Common myeloid progenitor, CD34-positive (primary cell): ENCODE data around the gene GAST.

Experiments used
- CTCF ChIA-PET: fragments of 350-600 bp; sonication (Branson Sonifier 250); formaldehyde crosslinking; loops from one replicate; lab custom pipeline; 2021; ENCODE audit warnings: antibody characterized with exemption; lab: Charles Lee
- POLR2A ChIA-PET: fragments of 350-600 bp; sonication (Branson Sonifier 250); formaldehyde crosslinking; loops from one replicate; lab custom pipeline; 2021; ENCODE audit warnings: antibody characterized with exemption; lab: Charles Lee
- DNase-seq, 3 donors: peaks; one replicate each; pipeline versions ENCODE4 v3.0.0 to v3.0.0-alpha.2; 2013
- H3K27ac ChIP-seq, 2 experiments: 1 replicate in 1 of 2; 2 replicates in 1 of 2; pipeline ENCODE4 v1.7.0; 2013; ENCODE audit warnings: inconsistent platforms in 2 of 2, low read length in 2 of 2, mild to moderate bottlenecking in 2 of 2, low read depth in 1 of 2, moderate library complexity in 1 of 2; ENCODE audit not compliant: severe bottlenecking in 2 of 2, insufficient read depth in 1 of 2, poor library complexity in 1 of 2
- H3K27me3 ChIP-seq, 5 experiments: replicated peaks in 2 of 5; 1 replicate in 3 of 5; 2 replicates in 2 of 5; pipeline versions ENCODE4 v1.6.1 to v1.7.0; 2013; ENCODE audit warnings: low read length in 4 of 5, mild to moderate bottlenecking in 2 of 5, moderate library complexity in 2 of 5, inconsistent platforms in 1 of 5; ENCODE audit not compliant: insufficient read depth in 5 of 5, control insufficient read depth in 4 of 5
- H3K36me3 ChIP-seq, 4 experiments: 1 replicate in 2 of 4; 2 replicates in 2 of 4; pipeline versions ENCODE4 v1.6.1 to v1.7.0; 2013; ENCODE audit warnings: low read length in 3 of 4, control low read depth in 1 of 4, mild to moderate bottlenecking in 1 of 4; ENCODE audit not compliant: control insufficient read depth in 4 of 4, insufficient read depth in 4 of 4
- H3K4me1 ChIP-seq, 4 experiments: 1 replicate in 3 of 4; 2 replicates in 1 of 4; pipeline versions ENCODE4 v1.6.1 to v1.7.1; 2013; ENCODE audit warnings: low read length in 3 of 4, mild to moderate bottlenecking in 3 of 4, control low read depth in 1 of 4, inconsistent platforms in 1 of 4, moderate library complexity in 1 of 4; ENCODE audit not compliant: control insufficient read depth in 4 of 4, insufficient read depth in 4 of 4; ENCODE audit errors: control extremely low read depth in 1 of 4
- H3K4me3 ChIP-seq, 7 experiments: 1 replicate in 4 of 7; 2 replicates in 3 of 7; pipeline versions ENCODE4 v1.5.1 to v1.7.0; 2013; ENCODE audit warnings: mild to moderate bottlenecking in 7 of 7, low read length in 6 of 7, moderate library complexity in 6 of 7, inconsistent platforms in 2 of 7, low read depth in 2 of 7, control low read depth in 1 of 7; ENCODE audit not compliant: insufficient read depth in 4 of 7, control insufficient read depth in 1 of 7; ENCODE audit errors: extremely low read depth in 1 of 7
- H3K9me3 ChIP-seq, 5 experiments: 1 replicate in 4 of 5; 2 replicates in 1 of 5; pipeline versions ENCODE4 v1.6.1 to v1.7.1; 2013; ENCODE audit warnings: low read length in 4 of 5, mild to moderate bottlenecking in 2 of 5, inconsistent platforms in 1 of 5, low read depth in 1 of 5, moderate library complexity in 1 of 5; ENCODE audit not compliant: control insufficient read depth in 4 of 5, insufficient read depth in 2 of 5; ENCODE audit errors: control extremely low read depth in 1 of 5
- WGBS: methylation state at CpG from one replicate; pipeline ENCODE4 v1.1.5; 2013; ENCODE audit not compliant: insufficient coverage; 5-methylcytosine and 5-hydroxymethylcytosine counted together

Gene GAST

DNA sequence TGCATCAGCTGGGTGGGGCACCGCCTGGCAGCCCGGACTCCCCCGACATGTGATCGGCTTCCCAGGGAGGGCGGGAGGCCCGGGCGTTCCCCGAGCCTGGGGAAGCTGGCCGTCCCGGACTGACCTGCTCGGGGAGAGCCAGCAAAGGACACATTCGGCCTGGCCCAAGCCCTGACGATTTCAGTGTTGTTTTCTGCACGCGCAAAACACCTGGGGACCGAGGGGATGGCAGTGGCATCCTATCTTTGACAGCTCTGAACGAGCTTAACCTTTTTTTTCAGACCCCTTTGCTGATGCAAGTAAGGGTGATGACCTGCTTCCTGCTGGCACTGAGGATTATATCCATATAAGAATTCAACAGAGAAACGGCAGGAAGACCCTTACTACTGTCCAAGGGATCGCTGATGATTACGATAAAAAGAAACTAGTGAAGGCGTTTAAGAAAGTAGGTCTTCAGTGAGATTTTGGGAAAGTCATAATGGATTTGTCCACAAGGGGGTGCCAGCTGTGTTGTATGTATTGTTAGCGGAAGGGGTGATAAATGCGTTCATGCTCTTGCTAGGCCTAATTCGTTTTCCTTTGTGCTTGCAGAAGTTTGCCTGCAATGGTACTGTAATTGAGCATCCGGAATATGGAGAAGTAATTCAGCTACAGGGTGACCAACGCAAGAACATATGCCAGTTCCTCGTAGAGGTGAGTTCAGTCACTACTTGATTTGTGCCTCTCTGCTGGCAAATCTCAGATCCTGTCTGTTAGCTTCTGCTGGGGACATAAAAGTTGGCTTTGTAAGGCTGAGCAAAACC lies 22.4 kb upstream of the GAST start:
- peaks cover 7 to 27% (median 26%) of the 10 kb centered on the region in 4 experiments for H3K4me1 ChIP-seq
- peak overlapping the region; percentile 52 to 96 (median 89) for H3K4me3 ChIP-seq
- WGBS = 3% methylated on average over 22 of the region's 27 CpGs
- CTCF ChIA-PET = interaction anchor here (1.0 to 5.4 kb wide), 7 partner anchors 9 to 140 kb away, joined by 3 to 91 read pairs (median 5); partner anchors contain the start of gene JUP
- H3K27me3 ChIP-seq = no peaks in the 10 kb centered on the region
- POLR2A ChIA-PET = interaction anchor here (0.6 to 6.0 kb wide), 9 partner anchors 9 to 767 kb away, joined by 3 to 86 read pairs (median 3); partner anchors contain the start of genes DHX58 and JUP
- no peaks in the 10 kb centered on the region for H3K9me3 ChIP-seq
- H3K36me3 ChIP-seq = peaks cover 19 to 50% (median 46%) of the 10 kb centered on the region in 4 experiments
- peak; percentile 75 to 85 (median 82) for DNase-seq
- H3K27ac ChIP-seq = peak overlapping the region; percentile 99 to 100

DNA sequence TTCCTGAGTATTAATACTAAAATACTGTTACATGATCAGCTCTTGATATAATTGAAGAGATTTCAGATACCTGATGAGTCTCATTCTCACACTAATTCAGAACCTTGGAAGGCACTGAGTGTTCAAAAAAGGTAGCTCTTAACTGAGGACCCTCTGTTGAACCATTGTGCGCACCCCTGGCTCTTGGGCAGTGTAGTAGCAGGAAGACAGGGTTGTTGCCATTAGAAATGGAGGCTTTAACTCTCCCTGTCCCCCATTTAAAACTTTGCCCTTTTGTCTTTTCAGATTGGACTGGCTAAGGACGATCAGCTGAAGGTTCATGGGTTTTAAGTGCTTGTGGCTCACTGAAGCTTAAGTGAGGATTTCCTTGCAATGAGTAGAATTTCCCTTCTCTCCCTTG lies 21.6 kb upstream of the GAST start:
- Histone ChIP-seq H3K9me3 (no peaks in the 10 kb centered on the region), H3K27ac (peak overlapping the region in 1 of 2 experiments; percentile 100), H3K36me3 (peaks cover 19 to 53% (median 49%) of the 10 kb centered on the region in 4 experiments), H3K27me3 (no peaks in the 10 kb centered on the region), H3K4me3 (peak overlapping the region in 4 of 7 experiments; percentile 82 to 96 (median 92)), H3K4me1 (peaks cover 7 to 27% (median 26%) of the 10 kb centered on the region in 4 experiments)
- WGBS = 72% methylated on average over 2 of the region's 2 CpGs
- DNase-seq = no peak
- ChIA-PET POLR2A (interaction anchor here (2.3 to 6.0 kb wide), 3 partner anchors 10 to 23 kb away, joined by 7 to 86 read pairs (median 30); no protein-coding TSS in a partner anchor), CTCF (interaction anchor here (0.6 to 5.4 kb wide), 9 partner anchors 9 to 874 kb away, joined by 3 to 91 read pairs (median 5); partner anchors contain the start of gene JUP)

GRCh38 chr17:41691031-41691777 lies 20.9 kb upstream of the GAST start:
- H3K27me3 ChIP-seq = no peaks in the 10 kb centered on the region
- peak overlapping the region in 1 of 7 experiments; percentile 30 for H3K4me3 ChIP-seq
- H3K27ac ChIP-seq = no peak overlapping the region
- CTCF ChIA-PET = interaction anchor here (0.6 to 5.4 kb wide), 6 partner anchors 8 to 875 kb away, joined by 3 to 91 read pairs (median 6); no protein-coding TSS in a partner anchor
- peaks cover 7 to 29% (median 28%) of the 10 kb centered on the region in 4 experiments for H3K4me1 ChIP-seq
- POLR2A ChIA-PET = interaction anchor here (0.6 to 6.0 kb wide), 4 partner anchors 11 to 1179 kb away, joined by 3 to 86 read pairs (median 3); no protein-coding TSS in a partner anchor
- DNase-seq = peak in 2 of 3 donors; percentile 39 to 45
- H3K36me3 ChIP-seq = peaks cover 19 to 53% (median 49%) of the 10 kb centered on the region in 4 experiments
- WGBS = 91% methylated on average over 9 of the region's 10 CpGs
- H3K9me3 ChIP-seq = no peaks in the 10 kb centered on the region

- Histone ChIP-seq H3K4me1 (peaks cover 7 to 31% (median 26%) of the 10 kb centered on the region in 4 experiments), H3K36me3 (peaks cover 19 to 53% (median 49%) of the 10 kb centered on the region in 4 experiments), H3K27me3 (no peaks in the 10 kb centered on the region), H3K9me3 (no peaks in the 10 kb centered on the region), H3K4me3 (no peak overlapping the region), H3K27ac (no peak overlapping the region)
- peak in 2 of 3 donors; percentile 38 to 39 for DNase-seq
- ChIA-PET POLR2A (interaction anchor here (0.9 to 6.0 kb wide), 3 partner anchors 12 to 14 kb away, joined by 3 to 86 read pairs (median 3); no protein-coding TSS in a partner anchor), CTCF (interaction anchor here (0.6 to 5.4 kb wide), 3 partner anchors 14 to 223 kb away, joined by 3 to 91 read pairs (median 8); no protein-coding TSS in a partner anchor)
- WGBS = 98% methylated on average over 11 of the region's 11 CpGs
These were observed 19.2 kb upstream of the GAST start for GRCh38 chr17:41692722-41693521.

DNA sequence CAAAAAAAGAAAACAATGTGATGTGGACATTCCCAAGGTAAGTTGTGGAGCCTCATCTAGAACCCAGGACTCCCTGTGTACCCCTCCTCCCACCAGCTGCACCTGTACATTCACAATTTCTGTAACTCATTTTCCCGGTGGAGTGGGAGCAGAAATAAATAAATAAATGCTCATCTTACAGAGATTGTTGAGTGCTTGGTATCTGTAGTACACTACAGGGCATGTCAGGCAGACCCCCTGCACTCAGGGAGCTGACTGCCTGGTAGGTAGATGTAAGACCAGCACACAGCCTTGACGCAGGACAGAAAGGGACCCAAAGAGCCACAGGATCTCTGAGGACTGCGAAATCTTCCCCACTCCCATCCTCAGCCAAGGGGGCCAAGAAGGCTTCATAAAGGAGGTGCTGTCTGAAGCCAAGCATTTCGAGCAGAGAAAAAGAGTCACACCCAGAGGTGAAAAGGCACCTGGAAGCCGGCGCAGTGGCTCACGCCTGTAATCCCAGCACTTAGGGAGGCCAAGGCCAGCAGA lies 16.9 kb upstream of the GAST start:
- Histone ChIP-seq H3K36me3 (peaks cover 16 to 44% (median 38%) of the 10 kb centered on the region in 4 experiments), H3K27me3 (no peaks in the 10 kb centered on the region), H3K9me3 (no peaks in the 10 kb centered on the region), H3K4me3 (no peak overlapping the region), H3K27ac (no peak overlapping the region), H3K4me1 (peaks cover 2 to 20% (median 14%) of the 10 kb centered on the region in 4 experiments)
- ChIA-PET POLR2A (interaction anchor here (1.0 to 1.2 kb wide), 2 partner anchors 10 to 16 kb away, joined by 3 to 4 read pairs; no protein-coding TSS in a partner anchor), CTCF (interaction anchor here (0.8 to 2.1 kb wide), 12 partner anchors 10 to 265 kb away, joined by 3 to 12 read pairs (median 5); partner anchors contain the start of genes FKBP10 and JUP)
- WGBS = 100% methylated on average over 6 of the region's 7 CpGs
- DNase-seq = no peak
